Trophoblast cell (in vitro differentiated cells and primary cell): ENCODE data around the gene PGAP6.

ENCODE experiments used
- DNase-seq, 2 donors: peaks; one replicate each; pipeline ENCODE4 v3.0.0-alpha.2; 2016
- H2AFZ ChIP-seq: 2 replicates; pipeline ENCODE4 v1.6.1; 2013; ENCODE audit warnings: low read length, moderate library complexity, mild to moderate bottlenecking; ENCODE audit not compliant: insufficient read depth, poor library complexity
- H2AK5ac ChIP-seq: 2 replicates; pipeline ENCODE4 v1.6.1; 2013; ENCODE audit warnings: mild to moderate bottlenecking, low read length
- H2BK120ac ChIP-seq: 2 replicates; pipeline ENCODE4 v1.6.1; 2013; ENCODE audit warnings: low read length, mild to moderate bottlenecking, moderate library complexity; ENCODE audit not compliant: insufficient read depth, poor library complexity
- H2BK12ac ChIP-seq: 2 replicates; pipeline ENCODE4 v1.6.1; 2013; ENCODE audit warnings: mild to moderate bottlenecking, low read length, moderate library complexity
- H2BK5ac ChIP-seq: 2 replicates; pipeline ENCODE4 v1.6.1; 2013; ENCODE audit warnings: low read length, low read depth, moderate library complexity, mild to moderate bottlenecking; ENCODE audit not compliant: poor library complexity
- H3K14ac ChIP-seq: 2 replicates; pipeline ENCODE4 v1.6.1; 2013; ENCODE audit warnings: mild to moderate bottlenecking, low read length
- H3K18ac ChIP-seq: 2 replicates; pipeline ENCODE4 v1.6.1; 2013; ENCODE audit warnings: mild to moderate bottlenecking, low read length
- H3K23ac ChIP-seq: 2 replicates; pipeline ENCODE4 v1.6.1; 2013; ENCODE audit warnings: low read length
- H3K27ac ChIP-seq: 2 replicates; pipeline ENCODE4 v1.5.1; 2013; ENCODE audit warnings: low read depth, mild to moderate bottlenecking, inconsistent platforms, low read length, moderate library complexity
- H3K27me3 ChIP-seq: 2 replicates; pipeline ENCODE4 v1.6.1; 2013; ENCODE audit warnings: inconsistent platforms, mild to moderate bottlenecking, low read length, moderate library complexity; ENCODE audit not compliant: insufficient read depth
- H3K36me3 ChIP-seq, 2 experiments: 1 replicate in 1 of 2; 2 replicates in 1 of 2; pipeline ENCODE4 v1.6.1; 2013; ENCODE audit warnings: low read length in 2 of 2, mild to moderate bottlenecking in 2 of 2, moderate library complexity in 1 of 2; ENCODE audit not compliant: insufficient read depth in 2 of 2, control insufficient read depth in 1 of 2
- H3K4ac ChIP-seq: 2 replicates; pipeline ENCODE4 v1.6.1; 2013; ENCODE audit warnings: low read depth, mild to moderate bottlenecking, low read length, moderate library complexity
- H3K4me1 ChIP-seq, 2 experiments: 1 replicate in 1 of 2; 2 replicates in 1 of 2; pipeline ENCODE4 v1.6.1; 2013; ENCODE audit warnings: low read length in 2 of 2, mild to moderate bottlenecking in 2 of 2, moderate library complexity in 1 of 2; ENCODE audit not compliant: insufficient read depth in 2 of 2, control insufficient read depth in 1 of 2
- H3K4me2 ChIP-seq: 2 replicates; pipeline ENCODE4 v1.6.1; 2013; ENCODE audit warnings: inconsistent platforms, mild to moderate bottlenecking, low read length, moderate library complexity
- H3K4me3 ChIP-seq: 2 replicates; pipeline ENCODE4 v1.5.1; 2013; ENCODE audit warnings: mild to moderate bottlenecking, low read depth, low read length, inconsistent platforms
- H3K79me1 ChIP-seq: one replicate; pipeline ENCODE4 v1.6.1; 2013; ENCODE audit warnings: low read length
- H3K79me2 ChIP-seq: 2 replicates; pipeline ENCODE4 v1.6.1; 2013; ENCODE audit warnings: low read length, mild to moderate bottlenecking; ENCODE audit not compliant: control insufficient read depth, insufficient read depth, poor library complexity
- H3K9ac ChIP-seq: 2 replicates; pipeline ENCODE4 v1.6.1; 2013; ENCODE audit warnings: mild to moderate bottlenecking, low read length
- H3K9me3 ChIP-seq: 2 replicates; pipeline ENCODE4 v1.6.1; 2013; ENCODE audit warnings: low read depth, mild to moderate bottlenecking, control low read depth, inconsistent platforms, low read length; ENCODE audit not compliant: insufficient read depth
- H4K12ac ChIP-seq: 2 replicates; pipeline ENCODE4 v1.6.1; 2013; ENCODE audit warnings: low read depth, mild to moderate bottlenecking, low read length, moderate library complexity
- H4K8ac ChIP-seq: 2 replicates; pipeline ENCODE4 v1.6.1; 2013; ENCODE audit warnings: low read depth, mild to moderate bottlenecking, low read length, moderate library complexity
- H4K91ac ChIP-seq: one replicate; pipeline ENCODE4 v1.6.1; 2013; ENCODE audit warnings: low read depth, mild to moderate bottlenecking, low read length, moderate library complexity
- WGBS: extraction: QIAGEN DNeasy Blood & Tissue Kit; methylation state at CpG from one replicate; pipeline ENCODE4 v1.1.7; 2013; ENCODE audit warnings: missing lambda C conversion rate; ENCODE audit not compliant: insufficient read length, insufficient coverage; ENCODE audit errors: extremely low coverage; 5-methylcytosine and 5-hydroxymethylcytosine counted together

PGAP6 gene

DNA sequence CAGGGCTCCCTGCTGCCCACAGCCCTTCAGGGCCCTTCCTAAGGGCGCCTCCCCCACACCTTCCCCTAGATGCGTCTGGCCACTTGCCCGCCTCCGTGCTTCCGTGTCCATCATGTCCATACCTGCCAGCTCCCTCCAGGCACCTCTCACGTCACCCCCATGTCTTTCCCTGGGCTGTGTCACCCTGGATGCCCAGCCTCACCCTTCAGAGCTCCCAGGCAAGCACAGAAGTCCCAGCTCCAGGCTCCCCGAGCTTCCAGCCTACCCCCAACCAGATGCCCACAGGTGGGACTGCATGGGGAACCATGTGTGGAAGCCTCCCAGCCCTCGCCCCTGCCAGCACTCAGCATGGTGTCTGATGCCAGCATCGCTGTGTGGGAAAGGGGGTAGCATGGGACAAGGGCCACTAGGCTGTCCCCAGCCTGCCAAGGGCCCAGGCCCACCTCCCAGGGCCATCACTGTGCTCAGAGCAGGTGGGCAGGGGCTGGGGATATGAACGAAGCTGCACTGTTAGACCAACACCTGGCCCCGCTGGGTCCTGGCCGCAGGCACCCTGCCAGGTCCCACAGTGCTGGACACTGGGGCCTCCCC lies 27.4 kb downstream of the PGAP6 start:
- Histone ChIP-seq H2AFZ (no peak overlapping the region), H3K27ac (no peak overlapping the region), H2BK120ac (no peak overlapping the region), H3K14ac (no peak overlapping the region), H4K12ac (no peak overlapping the region), H2AK5ac (no peak overlapping the region), H3K9me3 (peaks cover 1% of the 10 kb centered on the region), H3K9ac (no peak overlapping the region), H3K23ac (no peak overlapping the region), H4K91ac (no peak overlapping the region), H2BK5ac (no peak overlapping the region), H3K79me2 (peaks cover 3% of the 10 kb centered on the region), H3K27me3 (no peaks in the 10 kb centered on the region), H3K79me1 (peaks cover 6% of the 10 kb centered on the region), H3K18ac (no peak overlapping the region), H3K4ac (no peak overlapping the region), H3K4me3 (no peak overlapping the region), H2BK12ac (no peak overlapping the region), H3K36me3 (peaks cover 0 to 3% of the 10 kb centered on the region in 2 experiments), H3K4me1 (peaks cover 4% of the 10 kb centered on the region in 2 experiments), H4K8ac (no peak overlapping the region), H3K4me2 (no peak overlapping the region)
- WGBS = no CpG with 5 or more reads among the region's 12 CpGs
- no peak for DNase-seq

DNA sequence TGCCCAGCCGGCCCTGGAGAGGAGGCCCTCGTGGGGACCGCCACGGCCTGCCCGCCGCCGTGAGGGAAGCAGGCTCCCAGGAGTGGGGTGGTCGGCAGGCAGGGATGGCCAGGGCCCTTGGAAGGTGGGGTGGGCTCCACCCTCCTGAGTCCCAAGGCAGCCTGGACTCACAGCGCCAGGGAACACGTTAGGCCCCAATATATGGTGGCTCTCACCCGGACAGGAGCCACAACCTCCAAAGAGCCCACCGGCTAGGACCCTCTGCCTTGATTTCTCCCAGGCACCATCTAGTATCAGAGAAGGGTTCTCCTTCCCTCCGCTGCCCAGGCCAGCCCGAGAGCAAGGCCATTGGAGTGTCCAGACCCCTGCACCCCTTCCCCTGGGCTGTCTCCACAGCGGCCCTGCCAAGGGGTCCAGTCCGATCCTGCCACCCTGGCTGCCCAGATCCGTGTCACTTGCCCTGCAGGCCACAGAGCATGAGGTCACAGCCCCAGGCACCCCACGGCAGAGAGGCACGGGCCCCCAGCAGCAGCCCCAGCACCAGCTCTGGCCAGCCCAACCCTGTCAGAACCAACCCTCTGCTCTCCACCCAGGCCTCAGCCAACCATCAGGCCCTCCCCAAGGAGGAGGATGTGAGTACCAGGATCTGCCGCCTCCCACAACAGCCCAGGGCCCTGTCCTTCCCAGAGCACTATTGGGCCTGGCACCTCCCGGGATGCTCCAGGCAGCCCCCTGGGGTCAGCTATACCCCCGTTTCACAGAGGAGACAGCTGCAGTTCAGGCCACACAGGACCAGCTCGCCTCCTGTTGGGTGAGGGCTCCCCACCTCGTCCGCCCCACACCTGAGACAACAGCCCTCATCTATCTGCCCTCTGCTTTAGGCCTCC lies 28.1 kb downstream of the PGAP6 start:
- Histone ChIP-seq H3K4me1 (peaks cover 4% of the 10 kb centered on the region in 2 experiments), H3K4ac (peak overlapping the region; percentile 9), H3K27me3 (no peaks in the 10 kb centered on the region), H3K9ac (no peak overlapping the region), H4K91ac (peak overlapping the region; percentile 29), H2AFZ (peak overlapping the region; percentile 82), H2BK120ac (no peak overlapping the region), H3K79me2 (peaks cover 5% of the 10 kb centered on the region), H3K9me3 (peaks cover 1% of the 10 kb centered on the region), H2BK12ac (no peak overlapping the region), H3K36me3 (peaks cover 0 to 3% of the 10 kb centered on the region in 2 experiments), H3K4me2 (peak overlapping the region; percentile 72), H4K12ac (peak overlapping the region; percentile 61), H4K8ac (peak overlapping the region; percentile 71), H2AK5ac (no peak overlapping the region), H3K14ac (peak overlapping the region; percentile 33), H3K27ac (no peak overlapping the region), H3K18ac (peak overlapping the region; percentile 60), H3K4me3 (peak overlapping the region; percentile 45), H2BK5ac (no peak overlapping the region), H3K79me1 (peaks cover 6% of the 10 kb centered on the region), H3K23ac (no peak overlapping the region)
- DNase-seq = no peak
- WGBS = no CpG with 5 or more reads among the region's 25 CpGs

DNA sequence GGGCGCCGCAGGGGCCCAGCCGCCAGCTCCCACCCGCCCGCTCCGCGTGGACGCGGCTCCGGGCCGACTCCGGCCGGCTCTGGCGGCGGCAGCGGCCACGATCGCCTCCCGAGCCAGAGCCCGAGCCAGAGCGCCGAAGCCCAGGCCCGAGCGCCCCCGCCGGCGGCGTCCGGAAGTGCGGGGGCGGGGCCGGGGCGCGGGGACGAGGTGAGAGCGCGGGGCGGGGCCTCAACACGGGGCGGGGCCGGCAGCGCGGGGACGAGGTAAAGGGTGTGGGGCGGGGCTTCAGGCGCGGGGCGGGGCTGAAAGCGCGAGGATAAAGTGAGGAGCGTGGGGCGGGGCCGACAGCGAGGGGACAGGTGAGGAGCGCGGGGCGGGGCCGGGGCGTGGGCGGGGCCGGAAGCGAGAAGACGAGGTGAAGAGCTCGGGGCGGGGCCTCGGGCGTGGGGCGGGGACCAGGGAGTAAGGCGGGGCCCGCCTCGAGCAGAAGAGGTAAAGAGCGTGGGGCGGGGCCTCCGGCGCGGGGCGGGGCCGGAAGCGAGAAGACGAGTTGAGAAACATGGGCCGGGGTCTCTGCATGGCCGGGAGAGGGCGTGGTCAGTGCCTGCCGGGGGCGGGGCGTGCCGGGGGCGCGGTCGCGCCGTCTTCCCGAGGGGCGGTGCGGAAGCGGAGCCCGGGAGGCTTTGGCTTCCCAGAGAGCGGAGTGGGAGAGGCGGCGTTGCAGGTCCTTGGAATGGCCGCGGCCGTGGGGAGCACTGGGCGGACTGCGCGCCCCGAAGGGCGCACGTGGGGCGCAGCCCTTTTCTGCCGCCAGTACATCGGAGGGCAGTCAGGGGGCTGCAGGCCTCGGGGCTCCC lies 29.0 kb downstream of the PGAP6 start, which contains the start of gene AXIN1:
Gene AXIN1 (minus strand): TSS at position 177 of the 857 bp plus-strand sequence. CDS start 5,698 bp downstream, outside the sequence.
- Histone ChIP-seq H3K4me2 (peak within 1 kb of the TSS; percentile 72), H4K12ac (peak within 1 kb of the TSS; percentile 61), H3K9ac (peak within 1 kb of the TSS; percentile 77), H3K18ac (peak within 1 kb of the TSS; percentile 60), H3K14ac (peak within 1 kb of the TSS; percentile 33), H3K27me3 (no peaks in the 10 kb centered on the region), H3K4ac (peak within 1 kb of the TSS; percentile 77), H4K8ac (peak within 1 kb of the TSS; percentile 71), H2BK120ac (peak within 1 kb of the TSS; percentile 11), H3K79me1 (peaks cover 6% of the 10 kb centered on the region), H3K79me2 (peaks cover 5% of the 10 kb centered on the region), H2AK5ac (no peak within 1 kb of the TSS), H3K9me3 (peaks cover 1% of the 10 kb centered on the region), H3K23ac (no peak within 1 kb of the TSS), H3K4me1 (peaks cover 4% of the 10 kb centered on the region in 2 experiments), H3K36me3 (peaks cover 0 to 3% of the 10 kb centered on the region in 2 experiments), H2BK5ac (no peak within 1 kb of the TSS), H2BK12ac (no peak within 1 kb of the TSS), H2AFZ (peak within 1 kb of the TSS; percentile 82), H3K4me3 (peak within 1 kb of the TSS; percentile 77), H3K27ac (no peak within 1 kb of the TSS), H4K91ac (peak within 1 kb of the TSS; percentile 29)
- no CpG with 5 or more reads among the region's 113 CpGs for WGBS
- DNase-seq = peak; percentile 98
